Measurements from ENCODE around the gene DUSP22.

- no peak for TF ChIP-seq CTCF (IDR thresholded peaks at IDR 0.05; ENCODE audit: borderline replicate concordance, extremely low read depth, low read length, poor library complexity, severe bottlenecking)
- TF ChIP-seq EZH2 (IDR thresholded peaks at IDR 0.05; ENCODE audit: borderline replicate concordance, low read depth, low read length, severe bottlenecking) = no peak
Measured at GRCh38 chr6:340991-341827, 48.9 kb downstream of the DUSP22 start.

Measured in DND-41 (cell line).